Testis (tissue), 3 donors: ENCODE data around the gene JCAD. TPM values are rescaled to one million over a fixed set of nuclear protein-coding genes. Genes with fewer than 3 reads are reported as not detected.

Experiments
- DNase-seq: peaks from one replicate; pipeline ENCODE4 v3.0.0-alpha.2; 2019
- H3K27ac ChIP-seq, 2 donors: fragments of 200-600 bp; sonication (generic); one replicate each; pipeline ENCODE4 v1.5.1; 2019
- H3K27me3 ChIP-seq: fragments of 200-600 bp; sonication (generic); one replicate; pipeline ENCODE4 v1.5.1; 2019
- H3K36me3 ChIP-seq: fragments of 200-600 bp; sonication (generic); one replicate; pipeline ENCODE4 v1.5.1; 2017; ENCODE audit warnings: low read depth; ENCODE audit errors: missing control alignments
- H3K4me1 ChIP-seq: fragments of 200-600 bp; sonication (generic); one replicate; pipeline ENCODE4 v1.5.1; 2019
- H3K4me3 ChIP-seq, 2 donors: fragments of 200-600 bp; sonication (generic); one replicate each; pipeline ENCODE4 v1.5.1; 2017 to 2019
- H3K9me3 ChIP-seq: fragments of 200-600 bp; sonication (generic); one replicate; pipeline ENCODE4 v1.5.1; 2017
- POLR2A ChIP-seq: fragments of 450-650 bp; IDR thresholded peaks from one replicate; pipeline ENCODE4 v1.6.1; 2017; ENCODE audit warnings: antibody characterized with exemption, mild to moderate bottlenecking, moderate library complexity
- WGBS, 2 donors: methylation state at CpG; one replicate each; pipeline ENCODE4 v1.1.5; 2018; 5-methylcytosine and 5-hydroxymethylcytosine counted together
- intact Hi-C: fragments of 100-400 bp; cut with DNase I; formaldehyde crosslinking; loops from one replicate; pipeline ENCODE4 v1.15.1; 2023; ENCODE audit warnings: low total_unique reads
- polyA plus RNA-seq: library from polyadenylated mRNA; stranded (reverse); fragments of 350-450 nt; fragmentation: Illumina TruSeq; extraction: RNeasy Lipid Tissue Mini Kit (QIAGEN cat#74804); gene quantifications from one replicate; pipeline ENCODE4 v1.2.3, GENCODE V29; 2014; ENCODE audit warnings: low read depth, low replicate concordance; ENCODE audit not compliant: insufficient read depth
- total RNA-seq, 2 donors: library from RNA; depleted of rRNA; stranded (reverse); fragments of >200 nt; gene quantifications; one replicate each; pipeline ENCODE4 v1.2.3, GENCODE V29; 2016
- TF ChIP-seq, protein P1 (sequence below), 3 experiments: fragments of 450-650 bp in 2 of 3; fragments of 200-600 bp in 1 of 3; sonication (generic) in 1 of 3; IDR thresholded peaks; one replicate each; pipeline ENCODE4 v1.5.1; 2016 to 2019; ENCODE audit warnings: antibody characterized with exemption in 3 of 3, mild to moderate bottlenecking in 2 of 3, moderate library complexity in 1 of 3

Gene JCAD
- total and polyA plus RNA-seq, 3 donors from 2014 or later, result 57.4 to 133 (median 109) TPM

DNA sequence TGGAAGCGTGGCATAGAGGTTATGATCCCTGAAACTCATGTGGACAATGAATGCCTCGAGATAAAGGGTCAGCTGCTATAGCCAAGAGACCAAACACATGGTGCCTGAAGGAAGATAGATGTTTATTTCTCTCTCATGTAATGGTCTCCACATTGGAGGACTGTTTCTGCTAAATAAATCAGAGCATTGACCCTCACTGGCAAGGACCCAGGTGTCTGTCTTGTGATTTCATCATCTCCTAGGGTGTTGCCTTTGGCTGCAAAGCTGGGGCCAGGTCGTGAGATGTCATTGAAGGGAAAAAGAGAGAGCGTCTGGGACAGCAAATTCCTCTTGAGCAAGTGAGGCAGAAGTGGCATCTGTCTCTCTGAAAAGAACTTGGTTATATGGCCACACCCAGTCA is 64.6 kb downstream of the JCAD start:
- Histone ChIP-seq H3K4me3 (no peak overlapping the region), H3K9me3 (no peaks in the 10 kb centered on the region), H3K36me3 (no peaks in the 10 kb centered on the region), H3K27me3 (no peaks in the 10 kb centered on the region), H3K4me1 (peaks cover 17% of the 10 kb centered on the region), H3K27ac (peak overlapping the region; percentile 63 to 73)
- intact Hi-C loops, result no loop called here
- TF ChIP-seq, protein P1, sequence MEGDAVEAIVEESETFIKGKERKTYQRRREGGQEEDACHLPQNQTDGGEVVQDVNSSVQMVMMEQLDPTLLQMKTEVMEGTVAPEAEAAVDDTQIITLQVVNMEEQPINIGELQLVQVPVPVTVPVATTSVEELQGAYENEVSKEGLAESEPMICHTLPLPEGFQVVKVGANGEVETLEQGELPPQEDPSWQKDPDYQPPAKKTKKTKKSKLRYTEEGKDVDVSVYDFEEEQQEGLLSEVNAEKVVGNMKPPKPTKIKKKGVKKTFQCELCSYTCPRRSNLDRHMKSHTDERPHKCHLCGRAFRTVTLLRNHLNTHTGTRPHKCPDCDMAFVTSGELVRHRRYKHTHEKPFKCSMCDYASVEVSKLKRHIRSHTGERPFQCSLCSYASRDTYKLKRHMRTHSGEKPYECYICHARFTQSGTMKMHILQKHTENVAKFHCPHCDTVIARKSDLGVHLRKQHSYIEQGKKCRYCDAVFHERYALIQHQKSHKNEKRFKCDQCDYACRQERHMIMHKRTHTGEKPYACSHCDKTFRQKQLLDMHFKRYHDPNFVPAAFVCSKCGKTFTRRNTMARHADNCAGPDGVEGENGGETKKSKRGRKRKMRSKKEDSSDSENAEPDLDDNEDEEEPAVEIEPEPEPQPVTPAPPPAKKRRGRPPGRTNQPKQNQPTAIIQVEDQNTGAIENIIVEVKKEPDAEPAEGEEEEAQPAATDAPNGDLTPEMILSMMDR (IDR thresholded peaks at IDR 0.05), result no peak
- TF ChIP-seq POLR2A, result no peak
- no peak for DNase-seq
- WGBS, 2 donors, result 73 to 80% methylated on average over 4 of the region's 4 CpGs

DNA sequence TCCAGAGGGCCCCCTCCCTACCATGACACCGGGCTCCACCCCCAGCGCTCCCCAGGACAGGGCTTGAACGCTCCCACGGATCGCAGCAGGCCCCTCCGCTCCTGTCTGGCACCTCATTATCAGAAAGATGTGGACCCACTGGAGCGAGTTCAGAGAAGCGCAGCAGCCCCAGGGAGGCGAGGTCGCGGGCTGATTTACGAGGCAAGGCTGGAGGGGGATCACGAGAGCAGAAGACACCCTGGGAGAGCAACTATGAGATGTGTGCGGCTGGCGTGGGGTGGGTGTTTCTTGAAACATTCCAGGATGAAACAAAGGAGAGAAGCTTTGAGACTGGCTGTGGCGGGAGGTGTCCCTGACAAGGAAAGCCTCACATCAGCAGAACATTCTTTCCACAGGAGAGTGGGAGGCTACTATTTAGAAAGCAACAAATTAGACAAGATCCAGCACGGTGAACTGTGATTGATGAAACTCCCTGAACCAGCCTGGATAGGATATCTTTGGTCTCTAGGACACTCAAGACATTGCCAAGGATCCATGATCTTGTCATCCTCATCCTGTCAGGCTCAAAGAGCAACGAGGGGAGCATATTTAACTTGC is 66.0 kb downstream of the JCAD start:
- peak overlapping the region; percentile 48 to 73 for H3K27ac ChIP-seq
- no peaks in the 10 kb centered on the region for H3K9me3 ChIP-seq
- TF ChIP-seq POLR2A, result no peak
- TF ChIP-seq, protein P1 (IDR thresholded peaks at IDR 0.05), result no peak
- H3K27me3 ChIP-seq, result no peaks in the 10 kb centered on the region
- H3K36me3 ChIP-seq, result no peaks in the 10 kb centered on the region
- H3K4me1 ChIP-seq, result peaks cover 17% of the 10 kb centered on the region
- intact Hi-C loops, result no loop called here
- 32 to 40% methylated on average over 8 to 18 of the region's 18 CpGs for WGBS, 2 donors
- peak; percentile 93 for DNase-seq
- no peak overlapping the region for H3K4me3 ChIP-seq

DNA sequence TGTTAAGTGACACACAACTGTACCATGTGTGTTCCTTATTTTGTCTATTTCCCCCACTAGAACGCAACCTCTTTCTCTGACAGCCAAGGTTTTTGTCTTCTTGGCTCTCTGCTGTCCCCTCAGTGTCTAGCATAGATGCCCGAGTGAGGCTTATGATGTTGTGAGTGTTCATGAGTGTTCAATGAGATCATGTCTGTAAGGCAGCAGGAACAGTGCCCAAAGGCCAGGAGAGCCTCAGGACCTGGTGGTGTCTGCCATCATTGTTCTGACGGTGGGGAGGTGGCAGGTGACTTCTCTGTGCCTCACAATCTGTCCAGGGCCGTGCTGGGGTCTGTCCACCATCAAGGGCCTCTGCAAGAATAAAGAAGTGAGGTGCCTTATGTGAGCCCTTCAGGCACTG is 66.5 kb downstream of the JCAD start:
- no peak for TF ChIP-seq POLR2A
- TF ChIP-seq, protein P1 (IDR thresholded peaks at IDR 0.05), result no peak
- Histone ChIP-seq H3K9me3 (no peaks in the 10 kb centered on the region), H3K4me1 (peaks cover 17% of the 10 kb centered on the region), H3K4me3 (no peak overlapping the region), H3K27ac (peak overlapping the region; percentile 48 to 73), H3K27me3 (no peaks in the 10 kb centered on the region), H3K36me3 (no peaks in the 10 kb centered on the region)
- 66 to 68% methylated on average over 2 to 4 of the region's 4 CpGs for WGBS, 2 donors
- DNase-seq, result no peak
- intact Hi-C loops, result no loop called here

DNA sequence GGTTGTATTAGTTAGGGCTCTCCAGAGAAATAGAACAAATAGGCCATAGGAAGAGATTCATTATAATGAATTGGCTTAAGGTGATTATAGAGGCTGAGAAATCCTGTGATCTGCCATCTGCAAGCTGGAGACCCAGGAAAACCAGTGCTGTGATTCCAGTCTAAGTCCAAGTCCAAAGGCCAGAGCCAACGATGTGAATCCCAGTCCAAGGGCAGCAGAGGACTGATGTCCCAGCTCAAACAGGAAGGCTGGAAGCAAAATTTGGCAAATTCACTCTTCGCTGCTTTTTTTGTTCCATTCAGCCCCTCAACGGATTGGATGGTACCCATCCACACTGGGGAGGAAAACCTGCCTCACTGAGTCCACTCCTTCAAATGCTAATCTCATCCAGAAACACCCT is 68.0 kb downstream of the JCAD start:
- intact Hi-C loops, result no loop called here

More for the DNA sequence above, 68.0 kb downstream of the JCAD start:
- Histone ChIP-seq H3K27me3 (no peaks in the 10 kb centered on the region), H3K9me3 (no peaks in the 10 kb centered on the region), H3K4me1 (peaks cover 17% of the 10 kb centered on the region), H3K27ac (no peak overlapping the region), H3K4me3 (no peak overlapping the region), H3K36me3 (no peaks in the 10 kb centered on the region)
- TF ChIP-seq POLR2A, result no peak
- TF ChIP-seq, protein P1 (IDR thresholded peaks at IDR 0.05), result no peak
- WGBS, 2 donors, result 86 to 87% methylated on average over 3 of the region's 3 CpGs
- no peak for DNase-seq
